SU-DHL-6 (cell line): Measurements from ENCODE around the gene TTLL11.

Experiments used
- CTCF ChIP-seq: fragments of 200-600 bp; sonication (generic); IDR thresholded peaks from one replicate; pipeline ENCODE4 v1.5.1; 2017; ENCODE audit warnings: antibody characterized with exemption, mild to moderate bottlenecking, low read length, moderate library complexity; ENCODE audit not compliant: insufficient read depth, poor library complexity, severe bottlenecking
- EZH2phosphoT487 ChIP-seq: fragments of 200-600 bp; sonication (generic), shearing (Covaris generic); conservative IDR thresholded peaks from 2 replicates; pipeline ENCODE4 v1.6.1; 2018; ENCODE audit warnings: mild to moderate bottlenecking, antibody characterized with exemption, low read length, moderate library complexity, mixed read lengths

- TF ChIP-seq CTCF (no peak), EZH2phosphoT487 (no peak)
Observed at GRCh38 chr9:122058709-122059108, 34.4 kb downstream of the TTLL11 start.
